Measurements from ENCODE around the gene PWWP2B.

Gene PWWP2B

GRCh38 chr10:132464256-132465192, 67.5 kb downstream of the PWWP2B start:
- no peak for TF ChIP-seq EZH2phosphoT487 (conservative IDR thresholded peaks at IDR 0.05; ENCODE audit: low read length)
- TF ChIP-seq CTCF (IDR thresholded peaks at IDR 0.05; ENCODE audit: insufficient read depth, low read length, poor library complexity, severe bottlenecking) = no peak
- Histone ChIP-seq H3K4me2 (ENCODE audit: low read depth, low read length, poor library complexity, severe bottlenecking) (no peak overlapping the region), H3F3A (ENCODE audit: insufficient read depth) (no peaks in the 10 kb centered on the region), H4K20me1 (ENCODE audit: low read depth, low read length) (no peaks in the 10 kb centered on the region), H3K79me2 (ENCODE audit: insufficient read depth, low read length) (no peaks in the 10 kb centered on the region), H3K4me3 (ENCODE audit: insufficient read depth, low read length, poor library complexity, severe bottlenecking) (no peak overlapping the region), H3K27me3 (ENCODE audit: low read length) (no peaks in the 10 kb centered on the region), H3K27ac (ENCODE audit: low read depth, low read length) (no peak overlapping the region), H3K9ac (ENCODE audit: low read length) (no peak overlapping the region), H2AFZ (ENCODE audit: low read depth, low read length, severe bottlenecking) (no peak overlapping the region), H3K9me2 (replicated peaks; ENCODE audit: insufficient read depth, low read length) (no peaks in the 10 kb centered on the region), H3K9me3 (ENCODE audit: insufficient read depth, low read length) (no peaks in the 10 kb centered on the region), H3K36me3 (ENCODE audit: low read length) (no peaks in the 10 kb centered on the region)

- no peaks in the 10 kb centered on the region for H3F3A ChIP-seq (ENCODE audit: insufficient read depth)
- TF ChIP-seq CTCF (IDR thresholded peaks at IDR 0.05; ENCODE audit: insufficient read depth, low read length, poor library complexity, severe bottlenecking) = no peak
- no peak for TF ChIP-seq EZH2phosphoT487 (conservative IDR thresholded peaks at IDR 0.05; ENCODE audit: low read length)
- no peak overlapping the region for H3K27ac ChIP-seq (ENCODE audit: low read depth, low read length)
- H3K9ac ChIP-seq (ENCODE audit: low read length) = no peak overlapping the region
- H3K36me3 ChIP-seq (ENCODE audit: low read length) = no peaks in the 10 kb centered on the region
- no peak overlapping the region for H3K4me3 ChIP-seq (ENCODE audit: insufficient read depth, low read length, poor library complexity, severe bottlenecking)
- no peaks in the 10 kb centered on the region for H3K27me3 ChIP-seq (ENCODE audit: low read length)
- no peaks in the 10 kb centered on the region for H4K20me1 ChIP-seq (ENCODE audit: low read depth, low read length)
- H3K79me2 ChIP-seq (ENCODE audit: insufficient read depth, low read length) = no peaks in the 10 kb centered on the region
- no peak overlapping the region for H3K4me2 ChIP-seq (ENCODE audit: low read depth, low read length, poor library complexity, severe bottlenecking)
- no peak overlapping the region for H2AFZ ChIP-seq (ENCODE audit: low read depth, low read length, severe bottlenecking)
- H3K9me2 ChIP-seq (replicated peaks; ENCODE audit: insufficient read depth, low read length) = no peaks in the 10 kb centered on the region
- H3K9me3 ChIP-seq (ENCODE audit: insufficient read depth, low read length) = no peaks in the 10 kb centered on the region
Measured at GRCh38 chr10:132465193-132465888, 68.3 kb downstream of the PWWP2B start.

- Histone ChIP-seq H3K9ac (ENCODE audit: low read length) (no peak overlapping the region), H3K4me2 (ENCODE audit: low read depth, low read length, poor library complexity, severe bottlenecking) (no peak overlapping the region), H3K9me3 (ENCODE audit: insufficient read depth, low read length) (no peaks in the 10 kb centered on the region), H3F3A (ENCODE audit: insufficient read depth) (no peaks in the 10 kb centered on the region), H3K4me3 (ENCODE audit: insufficient read depth, low read length, poor library complexity, severe bottlenecking) (no peak overlapping the region), H3K79me2 (ENCODE audit: insufficient read depth, low read length) (no peaks in the 10 kb centered on the region), H4K20me1 (ENCODE audit: low read depth, low read length) (no peaks in the 10 kb centered on the region), H3K27me3 (ENCODE audit: low read length) (no peaks in the 10 kb centered on the region), H3K9me2 (replicated peaks; ENCODE audit: insufficient read depth, low read length) (no peaks in the 10 kb centered on the region), H3K27ac (ENCODE audit: low read depth, low read length) (no peak overlapping the region), H2AFZ (ENCODE audit: low read depth, low read length, severe bottlenecking) (no peak overlapping the region), H3K36me3 (ENCODE audit: low read length) (no peaks in the 10 kb centered on the region)
- no peak for TF ChIP-seq EZH2phosphoT487 (conservative IDR thresholded peaks at IDR 0.05; ENCODE audit: low read length)
- TF ChIP-seq CTCF (IDR thresholded peaks at IDR 0.05; ENCODE audit: insufficient read depth, low read length, poor library complexity, severe bottlenecking) = no peak
Measured at GRCh38 chr10:132465889-132466519, 69.0 kb downstream of the PWWP2B start.

All from SU-DHL-6 (cell line).